Esophagus squamous epithelium (tissue), 4 donors: ENCODE results near the gene RALGPS1.

Experiments used
- POLR2A ChIP-seq, 4 donors: fragments of 450-650 bp; IDR thresholded peaks; one replicate each; pipeline ENCODE4 v1.6.1; 2017; ENCODE audit warnings: antibody characterized with exemption in 4 of 4, mild to moderate bottlenecking in 4 of 4, moderate library complexity in 3 of 4
- TF ChIP-seq, protein P1 (sequence below), 6 experiments: fragments of 450-650 bp in 4 of 6; fragments of 200-600 bp in 2 of 6; sonication (generic) in 2 of 6; IDR thresholded peaks; one replicate each; pipeline ENCODE4 v1.5.1; 2016 to 2019; ENCODE audit warnings: antibody characterized with exemption in 6 of 6, mild to moderate bottlenecking in 4 of 6, moderate library complexity in 4 of 6

DNA sequence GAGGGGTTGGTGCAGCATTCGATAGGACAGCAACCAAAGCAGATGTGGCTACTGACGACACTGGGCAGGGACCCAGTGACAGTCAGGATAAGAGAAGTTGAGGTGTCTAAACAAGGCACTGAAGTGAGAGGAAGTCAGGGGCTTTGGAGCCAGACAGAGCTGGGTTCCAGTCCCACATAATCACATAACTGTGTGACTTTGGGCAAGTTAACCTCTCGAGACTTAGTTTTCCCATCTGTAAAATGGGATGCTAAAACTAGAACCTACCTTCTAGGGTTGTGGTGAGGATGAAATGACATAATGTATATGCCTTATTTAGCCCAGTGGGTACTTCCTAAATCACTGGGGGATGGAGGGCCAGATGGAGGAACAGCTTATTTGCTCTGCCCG, 204.7 kb downstream of the RALGPS1 start:
- TF ChIP-seq, protein P1, sequence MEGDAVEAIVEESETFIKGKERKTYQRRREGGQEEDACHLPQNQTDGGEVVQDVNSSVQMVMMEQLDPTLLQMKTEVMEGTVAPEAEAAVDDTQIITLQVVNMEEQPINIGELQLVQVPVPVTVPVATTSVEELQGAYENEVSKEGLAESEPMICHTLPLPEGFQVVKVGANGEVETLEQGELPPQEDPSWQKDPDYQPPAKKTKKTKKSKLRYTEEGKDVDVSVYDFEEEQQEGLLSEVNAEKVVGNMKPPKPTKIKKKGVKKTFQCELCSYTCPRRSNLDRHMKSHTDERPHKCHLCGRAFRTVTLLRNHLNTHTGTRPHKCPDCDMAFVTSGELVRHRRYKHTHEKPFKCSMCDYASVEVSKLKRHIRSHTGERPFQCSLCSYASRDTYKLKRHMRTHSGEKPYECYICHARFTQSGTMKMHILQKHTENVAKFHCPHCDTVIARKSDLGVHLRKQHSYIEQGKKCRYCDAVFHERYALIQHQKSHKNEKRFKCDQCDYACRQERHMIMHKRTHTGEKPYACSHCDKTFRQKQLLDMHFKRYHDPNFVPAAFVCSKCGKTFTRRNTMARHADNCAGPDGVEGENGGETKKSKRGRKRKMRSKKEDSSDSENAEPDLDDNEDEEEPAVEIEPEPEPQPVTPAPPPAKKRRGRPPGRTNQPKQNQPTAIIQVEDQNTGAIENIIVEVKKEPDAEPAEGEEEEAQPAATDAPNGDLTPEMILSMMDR (IDR thresholded peaks at IDR 0.05), result no peak
- no peak for TF ChIP-seq POLR2A (IDR thresholded peaks at IDR 0.05)
